Measurements from ENCODE around the gene ADAM19.

ADAM19 gene

GRCh38 chr5:157539503-157540022, 36.0 kb downstream of the ADAM19 start:
- TF ChIP-seq POLR2AphosphoS5 (IDR thresholded peaks at IDR 0.05; ENCODE audit: borderline replicate concordance, low read depth, low read length) (no peak), FOXP2 (optimal IDR thresholded peaks at IDR 0.05; ENCODE audit: control extremely low read depth, extremely low read length, insufficient read depth) (no peak), EZH2 (IDR thresholded peaks at IDR 0.05) (no peak)
- no peak overlapping the region for H3K4me3 ChIP-seq
- H3K9me3 ChIP-seq (ENCODE audit: low read depth, low read length): no peaks in the 10 kb centered on the region
- DNase-seq (ENCODE audit: low read depth, low spot score): no peak
- no peaks in the 10 kb centered on the region for H3K36me3 ChIP-seq (ENCODE audit: insufficient read depth, low read length)
- H3K27ac ChIP-seq: no peak overlapping the region
- no peak overlapping the region for H3K9ac ChIP-seq (ENCODE audit: insufficient read length)

- DNase-seq (ENCODE audit: low read depth, low spot score): no peak
- Histone ChIP-seq H3K27ac (no peak overlapping the region), H3K9me3 (ENCODE audit: low read depth, low read length) (no peaks in the 10 kb centered on the region), H3K4me3 (no peak overlapping the region), H3K36me3 (ENCODE audit: insufficient read depth, low read length) (no peaks in the 10 kb centered on the region), H3K9ac (ENCODE audit: insufficient read length) (no peak overlapping the region)
- TF ChIP-seq EZH2 (IDR thresholded peaks at IDR 0.05): no peak
- no peak for TF ChIP-seq POLR2AphosphoS5 (IDR thresholded peaks at IDR 0.05; ENCODE audit: borderline replicate concordance, low read depth, low read length)
- TF ChIP-seq FOXP2 (optimal IDR thresholded peaks at IDR 0.05; ENCODE audit: control extremely low read depth, extremely low read length, insufficient read depth): no peak
Measured at GRCh38 chr5:157538311-157538710, 37.3 kb downstream of the ADAM19 start.

GRCh38 chr5:157535042-157535865, 40.3 kb downstream of the ADAM19 start:
- Histone ChIP-seq H3K9me3 (ENCODE audit: low read depth, low read length) (no peaks in the 10 kb centered on the region), H3K27ac (no peak overlapping the region), H3K4me3 (no peak overlapping the region), H3K36me3 (ENCODE audit: insufficient read depth, low read length) (no peaks in the 10 kb centered on the region), H3K9ac (ENCODE audit: insufficient read length) (no peak overlapping the region)
- TF ChIP-seq POLR2AphosphoS5 (IDR thresholded peaks at IDR 0.05; ENCODE audit: borderline replicate concordance, low read depth, low read length): no peak
- TF ChIP-seq EZH2 (IDR thresholded peaks at IDR 0.05): no peak
- TF ChIP-seq FOXP2 (optimal IDR thresholded peaks at IDR 0.05; ENCODE audit: control extremely low read depth, extremely low read length, insufficient read depth): no peak
- DNase-seq (ENCODE audit: low read depth, low spot score): no peak

- H3K9ac ChIP-seq (ENCODE audit: insufficient read length): no peak overlapping the region
- no peaks in the 10 kb centered on the region for H3K36me3 ChIP-seq (ENCODE audit: insufficient read depth, low read length)
- H3K27ac ChIP-seq: no peak overlapping the region
- no peak for TF ChIP-seq EZH2 (IDR thresholded peaks at IDR 0.05)
- no peak for DNase-seq (ENCODE audit: low read depth, low spot score)
- no peaks in the 10 kb centered on the region for H3K9me3 ChIP-seq (ENCODE audit: low read depth, low read length)
- no peak overlapping the region for H3K4me3 ChIP-seq
Measured at GRCh38 chr5:157533011-157533481, 42.5 kb downstream of the ADAM19 start.

- Histone ChIP-seq H3K36me3 (ENCODE audit: insufficient read depth, low read length) (no peaks in the 10 kb centered on the region), H3K27ac (no peak overlapping the region), H3K9ac (ENCODE audit: insufficient read length) (no peak overlapping the region), H3K9me3 (ENCODE audit: low read depth, low read length) (no peaks in the 10 kb centered on the region), H3K4me3 (no peak overlapping the region)
- DNase-seq (ENCODE audit: low read depth, low spot score): no peak
- TF ChIP-seq POLR2AphosphoS5 (IDR thresholded peaks at IDR 0.05; ENCODE audit: borderline replicate concordance, low read depth, low read length) (no peak), EZH2 (IDR thresholded peaks at IDR 0.05) (no peak), FOXP2 (optimal IDR thresholded peaks at IDR 0.05; ENCODE audit: control extremely low read depth, extremely low read length, insufficient read depth) (no peak)
Measured at GRCh38 chr5:157532022-157532421, 43.6 kb downstream of the ADAM19 start.

GRCh38 chr5:157530226-157530972, 45.2 kb downstream of the ADAM19 start:
- Histone ChIP-seq H3K9me3 (ENCODE audit: low read depth, low read length) (no peaks in the 10 kb centered on the region), H3K27ac (no peak overlapping the region), H3K9ac (ENCODE audit: insufficient read length) (no peak overlapping the region), H3K36me3 (ENCODE audit: insufficient read depth, low read length) (no peaks in the 10 kb centered on the region), H3K4me3 (no peak overlapping the region)
- DNase-seq (ENCODE audit: low read depth, low spot score): no peak
- TF ChIP-seq EZH2 (IDR thresholded peaks at IDR 0.05) (no peak), POLR2AphosphoS5 (IDR thresholded peaks at IDR 0.05; ENCODE audit: borderline replicate concordance, low read depth, low read length) (no peak), FOXP2 (optimal IDR thresholded peaks at IDR 0.05; ENCODE audit: control extremely low read depth, extremely low read length, insufficient read depth) (no peak)

- TF ChIP-seq EZH2 (IDR thresholded peaks at IDR 0.05) (no peak), POLR2AphosphoS5 (IDR thresholded peaks at IDR 0.05; ENCODE audit: borderline replicate concordance, low read depth, low read length) (no peak), FOXP2 (optimal IDR thresholded peaks at IDR 0.05; ENCODE audit: control extremely low read depth, extremely low read length, insufficient read depth) (no peak)
- no peak overlapping the region for H3K4me3 ChIP-seq
- H3K36me3 ChIP-seq (ENCODE audit: insufficient read depth, low read length): no peaks in the 10 kb centered on the region
- H3K9me3 ChIP-seq (ENCODE audit: low read depth, low read length): no peaks in the 10 kb centered on the region
- H3K9ac ChIP-seq (ENCODE audit: insufficient read length): no peak overlapping the region
- H3K27ac ChIP-seq: no peak overlapping the region
- DNase-seq (ENCODE audit: low read depth, low spot score): no peak
Measured at GRCh38 chr5:157529002-157529401, 46.6 kb downstream of the ADAM19 start.

GRCh38 chr5:157528036-157528632, 47.4 kb downstream of the ADAM19 start:
- no peak overlapping the region for H3K4me3 ChIP-seq
- H3K36me3 ChIP-seq (ENCODE audit: insufficient read depth, low read length): no peaks in the 10 kb centered on the region
- TF ChIP-seq FOXP2 (optimal IDR thresholded peaks at IDR 0.05; ENCODE audit: control extremely low read depth, extremely low read length, insufficient read depth) (no peak), POLR2AphosphoS5 (IDR thresholded peaks at IDR 0.05; ENCODE audit: borderline replicate concordance, low read depth, low read length) (no peak)
- no peak for DNase-seq (ENCODE audit: low read depth, low spot score)
- H3K9me3 ChIP-seq (ENCODE audit: low read depth, low read length): no peaks in the 10 kb centered on the region
- H3K9ac ChIP-seq (ENCODE audit: insufficient read length): no peak overlapping the region
- H3K27ac ChIP-seq: no peak overlapping the region
